HG03097 (cell line): ENCODE results near the gene LEPROT.
"Not testable (repeated sequence)": the region's sequence is repeated elsewhere in the genome, so short reads cannot be mapped to it uniquely, and the experiment has no call there.

Experiments
- ATAC-seq: cut with Tn5 transposase; IDR thresholded peaks from one replicate; pipeline ENCODE4 v1.9.1; 2021; ENCODE audit not compliant: unreplicated experiment, low FRiP score

LEPROT gene

DNA sequence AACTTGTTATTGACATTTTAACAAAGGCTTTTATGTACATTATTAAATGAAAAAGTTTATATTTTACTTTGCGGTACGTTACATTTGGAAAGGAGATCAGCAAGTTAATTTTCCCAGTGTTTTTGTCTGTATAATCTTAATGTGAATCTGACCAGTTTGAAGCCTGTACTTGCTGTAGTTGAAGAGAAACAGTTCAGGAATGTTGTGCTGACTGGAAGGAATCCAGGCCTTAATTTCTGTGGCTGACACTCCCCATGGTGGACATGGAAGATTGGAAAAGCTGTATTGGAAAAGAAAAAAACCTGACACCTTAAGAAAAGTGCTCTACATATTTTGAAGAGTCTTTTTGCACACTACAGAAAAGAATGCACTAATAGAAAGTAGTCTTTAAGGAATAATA is 15.5 kb downstream of the LEPROT start:
- ATAC-seq: no peak

DNA sequence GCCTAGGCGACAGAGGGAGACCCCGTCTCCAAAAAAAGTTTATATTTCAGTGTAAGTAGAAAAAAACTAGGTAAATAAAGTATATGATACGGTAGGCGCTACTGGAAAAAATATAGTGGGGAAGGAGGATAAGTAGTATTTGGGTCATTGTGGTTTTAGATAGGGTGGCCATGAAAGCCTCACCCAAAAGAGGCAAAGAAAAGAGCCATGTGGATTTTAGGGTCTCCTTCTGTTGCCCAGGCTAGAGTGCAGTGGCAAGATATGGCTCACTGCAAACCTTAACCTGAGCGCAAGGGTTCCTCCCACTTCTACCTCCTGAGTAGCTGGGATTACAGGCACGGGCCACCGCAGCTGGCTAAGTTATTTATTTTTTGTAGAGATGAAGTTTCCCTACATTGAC is 17.1 kb downstream of the LEPROT start:
- ATAC-seq: no peak

DNA sequence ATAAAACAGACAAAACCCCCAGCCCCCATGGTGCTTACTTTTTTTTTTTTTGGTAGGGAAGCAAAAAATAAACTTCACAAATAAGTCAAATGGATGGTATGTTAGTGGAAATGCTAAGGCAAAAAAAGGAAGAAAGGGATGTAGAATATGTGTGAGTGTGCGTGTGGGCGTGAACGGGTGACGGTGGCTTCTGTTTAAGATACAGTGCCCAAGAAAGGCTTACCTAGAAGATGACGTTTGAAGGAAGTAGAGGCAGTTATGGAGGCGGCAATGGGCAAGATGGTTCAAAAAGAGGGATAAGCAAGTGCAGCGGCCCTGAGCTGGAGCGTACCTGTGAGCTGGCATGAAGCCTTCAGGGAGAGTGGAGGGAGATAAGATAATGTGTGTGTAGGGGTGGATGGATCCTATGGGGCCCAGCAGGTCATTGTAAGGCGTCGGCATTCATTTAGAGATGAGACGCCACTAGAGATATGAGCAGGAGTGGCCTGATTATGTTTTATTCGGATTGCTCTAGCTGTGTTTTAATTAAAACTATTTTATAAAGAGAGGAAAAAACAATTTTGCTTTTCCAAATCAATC is 19.9 kb downstream of the LEPROT start:
- no peak for ATAC-seq

DNA sequence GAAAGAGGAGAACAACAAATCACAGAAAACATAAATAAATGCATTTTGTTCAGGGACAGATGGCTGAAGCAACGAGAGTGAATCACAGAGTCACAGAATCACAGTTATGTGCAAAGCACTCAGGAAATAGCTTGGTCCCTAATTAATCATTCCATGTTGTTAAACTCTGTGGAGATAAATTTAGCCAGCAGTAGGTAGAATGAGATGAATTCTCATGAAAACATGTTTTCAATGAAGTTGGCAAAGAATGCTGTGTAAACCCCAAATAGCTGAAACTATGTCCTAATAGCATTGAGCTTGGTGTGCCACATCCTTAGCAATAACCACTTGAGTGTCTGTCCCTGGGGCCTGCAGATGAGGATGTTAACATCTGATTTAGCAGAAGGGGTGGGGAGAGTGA is 20.4 kb downstream of the LEPROT start:
- ATAC-seq: no peak

DNA sequence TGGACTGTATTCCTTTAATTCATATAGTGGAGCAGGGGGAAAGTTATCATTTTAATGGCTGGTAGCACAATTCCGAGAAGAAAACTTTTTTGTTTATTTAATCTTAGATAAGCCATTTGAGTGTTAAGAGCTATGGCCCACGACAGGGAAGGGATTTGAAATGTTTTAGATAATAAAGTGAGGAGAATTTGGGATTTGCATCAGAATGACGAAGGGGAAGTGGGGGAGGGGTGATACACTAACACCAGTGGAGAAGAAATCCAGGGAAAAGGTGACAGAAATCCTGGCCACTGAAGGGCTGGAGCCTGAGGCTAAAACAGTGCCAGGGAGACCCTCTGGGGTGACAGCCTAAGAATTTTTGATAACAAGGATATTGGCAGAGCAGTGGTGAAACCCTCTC is 21.0 kb downstream of the LEPROT start:
- ATAC-seq: no peak

DNA sequence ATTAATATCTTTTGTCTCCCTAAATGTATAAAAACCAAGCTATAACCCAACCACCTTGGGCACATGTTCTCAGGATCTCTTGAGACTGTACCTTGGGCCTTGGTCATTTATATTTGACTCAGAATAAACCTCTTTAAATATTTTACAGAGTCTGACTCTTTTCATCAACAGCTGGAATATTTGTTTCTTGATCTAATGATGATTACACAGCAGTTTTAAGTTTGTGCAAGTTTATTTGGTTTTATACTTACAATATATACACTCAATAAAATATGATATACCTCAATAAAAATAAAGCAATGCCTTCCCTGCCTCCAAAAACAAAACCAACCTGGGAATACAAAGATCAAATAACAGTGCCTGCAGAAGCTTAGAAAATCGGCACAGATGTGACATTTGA is 22.0 kb downstream of the LEPROT start:
- ATAC-seq: no peak

DNA sequence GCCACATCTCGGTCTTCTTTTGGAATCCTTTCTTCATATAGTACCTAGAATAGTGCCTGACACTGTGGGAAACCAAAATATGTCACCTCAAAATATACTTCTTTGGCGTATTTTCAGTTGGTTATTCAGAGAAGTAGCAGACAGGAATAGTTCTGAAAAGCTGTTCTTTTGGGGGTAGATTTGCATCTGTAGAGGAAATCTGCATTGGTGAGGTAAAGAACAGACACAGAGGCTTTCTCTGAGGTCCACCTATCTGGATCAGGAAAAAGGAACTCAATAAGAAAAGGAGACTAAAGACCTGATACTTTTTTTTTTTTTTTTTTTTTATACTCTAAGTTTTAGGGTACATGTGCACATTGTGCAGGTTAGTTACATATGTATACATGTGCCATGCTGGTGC is 23.2 kb downstream of the LEPROT start:
- no peak for ATAC-seq

DNA sequence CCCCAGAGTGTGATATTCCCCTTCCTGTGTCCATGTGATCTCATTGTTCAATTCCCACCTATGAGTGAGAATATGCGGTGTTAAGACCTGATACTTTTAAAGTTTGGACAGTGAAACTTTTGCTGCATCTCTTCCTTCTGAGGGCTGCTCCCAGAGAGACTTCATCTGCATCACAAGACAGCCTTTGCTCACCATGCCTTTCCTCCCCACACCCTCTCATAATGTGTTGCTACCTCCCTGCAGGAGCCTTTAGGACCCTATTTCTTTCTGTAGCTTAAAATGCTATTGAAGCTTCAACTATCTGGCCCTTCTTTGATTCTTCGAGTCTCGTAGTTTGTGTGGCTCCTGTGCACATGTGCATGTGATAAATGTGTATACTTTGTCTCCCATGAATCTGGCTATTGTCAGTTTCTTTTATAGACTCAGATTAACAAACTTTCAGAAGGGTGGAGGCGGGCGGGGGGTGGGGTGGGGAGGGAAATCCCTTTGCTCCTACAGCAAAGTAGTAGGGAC is 23.7 kb downstream of the LEPROT start:
- ATAC-seq: no peak

DNA sequence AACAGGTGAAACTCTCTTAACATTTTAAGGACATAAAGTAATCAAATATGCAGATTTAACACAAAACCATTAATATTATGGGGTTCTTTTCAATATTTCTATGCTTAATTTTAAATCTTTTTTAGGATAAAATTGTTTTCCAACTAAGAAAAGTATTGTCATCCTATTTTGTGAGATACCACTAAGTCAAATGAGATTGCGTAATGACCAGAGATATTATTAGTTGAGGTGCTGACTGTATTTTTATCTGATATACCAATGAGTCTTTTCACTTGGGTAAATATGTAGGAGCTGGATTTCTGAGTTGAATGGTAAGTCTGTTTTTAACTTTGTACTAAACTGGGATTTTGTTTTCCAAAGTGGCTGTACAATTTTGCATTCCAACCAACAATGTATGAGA is 25.4 kb downstream of the LEPROT start:
- ATAC-seq: no peak

DNA sequence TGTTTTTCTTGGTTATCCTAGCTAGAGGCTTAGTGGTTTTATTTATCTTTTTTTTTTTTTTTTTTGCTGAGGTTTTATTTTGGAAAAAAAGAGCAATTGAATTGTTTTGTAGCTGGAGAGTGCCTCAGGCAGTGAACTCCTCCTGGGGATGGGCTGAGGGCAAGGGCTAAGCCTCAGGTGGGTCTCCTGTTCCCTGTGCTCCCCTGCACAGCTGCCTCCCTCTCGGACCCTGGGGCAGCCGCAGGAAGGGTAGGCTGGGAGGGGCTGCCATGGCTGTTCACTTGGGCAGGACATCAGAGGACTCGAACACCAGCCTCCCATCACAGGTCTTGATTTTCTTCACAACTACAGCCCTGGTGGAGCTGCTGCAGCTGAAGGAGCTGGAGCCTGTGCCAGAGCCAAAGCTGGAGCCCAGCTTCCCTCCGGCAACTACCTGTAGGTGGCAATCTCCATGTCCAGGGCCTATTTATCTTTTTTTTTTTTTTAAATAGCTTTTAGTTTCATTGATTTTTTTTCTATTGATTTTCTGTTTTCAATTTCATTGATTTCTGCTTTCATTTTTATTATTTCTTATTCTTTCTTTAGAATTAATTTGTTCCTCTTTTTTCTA is 28.9 kb downstream of the LEPROT start:
- no peak for ATAC-seq

DNA sequence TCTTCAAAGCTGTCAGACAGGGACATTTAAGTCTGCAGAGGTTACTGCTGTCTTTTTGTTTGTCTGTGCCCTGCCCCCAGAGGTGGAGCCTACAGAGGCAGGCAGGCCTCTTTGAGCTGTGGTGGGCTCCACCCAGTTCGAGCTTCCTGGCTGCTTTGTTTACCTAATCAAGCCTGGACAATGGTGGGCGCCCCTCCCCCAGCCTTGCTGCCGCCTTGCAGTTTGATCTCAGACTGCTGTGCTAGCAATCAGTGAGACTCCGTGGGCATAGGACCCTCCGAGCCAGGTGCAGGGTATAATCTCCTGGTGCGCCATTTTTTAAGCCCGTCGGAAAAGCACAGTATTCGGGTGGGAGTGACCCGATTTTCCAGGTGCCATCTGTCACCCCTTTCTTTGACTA is 35.2 kb downstream of the LEPROT start:
- not testable (repeated sequence) for ATAC-seq

DNA sequence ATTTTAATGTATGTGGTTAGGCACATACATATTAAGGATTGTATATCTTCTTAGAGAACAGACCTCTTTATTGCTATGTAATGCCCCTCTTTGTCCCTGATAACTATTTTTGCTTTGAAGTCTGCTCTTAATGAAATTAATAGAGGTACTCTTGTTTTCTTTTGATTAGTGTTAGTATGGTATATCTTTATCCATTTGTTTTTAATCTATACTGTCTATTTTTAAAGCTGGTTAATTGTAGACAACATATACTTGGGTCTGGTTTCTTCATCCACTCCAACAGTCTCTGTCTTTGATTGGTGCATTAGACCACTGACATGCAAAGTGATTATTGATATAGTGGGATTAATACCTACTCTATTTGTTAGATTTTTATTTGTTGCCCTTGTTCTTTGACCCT is 36.0 kb downstream of the LEPROT start:
- ATAC-seq: no peak

DNA sequence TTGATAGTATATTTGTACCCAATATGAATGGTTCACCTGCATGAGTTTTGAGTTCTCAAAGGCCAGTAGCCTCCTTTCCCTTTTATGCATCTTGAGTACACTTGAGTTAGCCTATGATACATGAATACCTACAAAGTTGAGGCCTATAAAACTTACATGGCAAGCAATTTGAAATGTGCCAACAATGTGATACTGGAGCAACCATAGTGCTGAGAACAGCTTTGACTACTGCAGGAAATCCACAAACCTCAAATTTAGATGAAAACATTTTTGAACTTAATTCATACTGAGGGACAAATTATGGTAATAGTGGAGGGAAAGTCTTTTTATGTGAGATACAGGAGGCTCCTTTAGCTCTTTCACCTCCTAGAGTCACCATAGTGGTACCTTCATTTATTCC is 37.4 kb downstream of the LEPROT start:
- no peak for ATAC-seq

DNA sequence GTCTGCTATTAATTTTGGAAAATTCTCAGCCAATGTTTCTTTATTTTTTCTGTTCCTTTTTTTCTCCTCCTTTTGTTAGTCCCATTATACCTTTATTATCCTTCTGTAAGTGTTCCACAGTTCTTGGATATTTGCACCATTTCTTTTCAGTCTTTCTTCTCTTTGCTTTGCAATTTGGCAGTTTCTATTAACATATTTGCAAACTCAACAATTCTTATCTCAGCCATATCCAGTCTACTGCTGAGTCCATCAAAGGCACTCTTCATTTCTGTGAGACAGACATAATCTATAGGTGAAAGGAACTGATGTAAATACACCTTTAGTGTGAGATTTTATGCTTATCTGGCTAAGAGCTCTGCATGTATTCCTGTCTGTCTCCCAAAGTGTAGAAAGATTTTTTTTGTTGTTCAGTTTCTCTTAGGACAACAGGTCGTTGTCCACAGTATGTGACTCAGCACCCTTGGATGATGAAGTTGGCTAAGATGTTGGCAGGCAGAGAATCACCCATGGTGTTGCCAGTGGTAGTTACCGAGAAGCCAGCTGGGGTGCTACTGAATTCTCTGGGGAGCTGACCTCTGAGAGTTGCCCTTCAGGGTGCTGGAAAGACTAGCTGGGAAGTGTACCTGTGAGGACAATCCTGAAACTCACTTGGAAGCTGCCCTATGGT is 38.4 kb downstream of the LEPROT start:
- no peak for ATAC-seq

DNA sequence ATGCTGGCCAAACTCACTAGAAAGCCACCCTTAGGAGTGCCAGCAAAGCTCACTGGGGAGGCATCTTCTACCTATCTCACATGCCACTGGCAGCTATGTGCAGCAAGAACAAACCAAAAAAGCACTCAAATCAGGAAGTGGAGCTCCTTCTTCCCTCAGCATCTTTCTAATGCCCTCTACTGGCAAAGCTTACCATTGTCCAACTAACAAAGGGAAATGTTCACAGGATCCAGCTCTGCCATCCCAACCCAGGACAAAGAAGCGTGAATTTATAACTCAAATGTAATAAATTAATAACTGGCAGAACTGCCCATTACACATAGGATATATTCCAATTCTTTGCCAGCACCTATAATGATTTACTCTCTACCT is 38.9 kb downstream of the LEPROT start:
- ATAC-seq: no peak

DNA sequence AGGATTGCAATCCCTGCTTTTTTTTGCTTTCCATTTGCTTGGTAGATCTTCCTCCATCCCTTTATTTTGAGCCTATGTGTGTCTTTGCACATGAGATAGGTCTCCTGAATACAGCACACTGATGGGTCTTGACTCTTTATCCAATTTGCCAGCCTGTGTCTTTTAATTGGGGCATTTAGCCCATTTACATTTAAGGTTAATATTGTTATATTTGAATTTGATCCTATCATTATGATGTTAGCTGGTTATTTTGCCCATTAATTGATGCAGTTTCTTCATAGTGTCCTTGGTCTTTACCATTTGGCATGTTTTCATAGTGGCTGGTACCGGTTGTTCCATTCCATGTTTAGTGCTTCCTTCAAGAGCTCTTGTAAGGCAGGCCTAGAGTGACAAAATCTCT is 45.4 kb downstream of the LEPROT start:
- ATAC-seq: not testable (repeated sequence)

DNA sequence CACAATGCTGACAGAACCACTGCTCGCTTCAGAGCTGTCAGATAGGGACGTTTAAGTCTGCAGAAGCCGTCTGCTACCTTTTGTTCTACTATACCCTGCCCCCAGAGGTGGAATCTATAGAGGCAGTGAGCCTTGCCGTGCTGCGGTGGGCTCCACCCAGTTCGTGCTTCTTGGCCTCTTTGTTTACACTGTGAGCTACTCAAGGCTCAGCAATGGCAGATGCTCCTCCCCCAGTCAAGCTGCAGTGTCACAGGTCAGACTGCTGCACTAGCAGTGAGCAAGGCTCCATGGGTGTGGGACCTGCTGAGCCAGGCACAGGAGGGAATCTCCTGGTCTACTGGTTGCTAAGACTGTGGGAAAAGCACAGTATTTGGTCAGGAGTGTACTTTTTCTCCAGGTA is 47.1 kb downstream of the LEPROT start:
- no peak for ATAC-seq

DNA sequence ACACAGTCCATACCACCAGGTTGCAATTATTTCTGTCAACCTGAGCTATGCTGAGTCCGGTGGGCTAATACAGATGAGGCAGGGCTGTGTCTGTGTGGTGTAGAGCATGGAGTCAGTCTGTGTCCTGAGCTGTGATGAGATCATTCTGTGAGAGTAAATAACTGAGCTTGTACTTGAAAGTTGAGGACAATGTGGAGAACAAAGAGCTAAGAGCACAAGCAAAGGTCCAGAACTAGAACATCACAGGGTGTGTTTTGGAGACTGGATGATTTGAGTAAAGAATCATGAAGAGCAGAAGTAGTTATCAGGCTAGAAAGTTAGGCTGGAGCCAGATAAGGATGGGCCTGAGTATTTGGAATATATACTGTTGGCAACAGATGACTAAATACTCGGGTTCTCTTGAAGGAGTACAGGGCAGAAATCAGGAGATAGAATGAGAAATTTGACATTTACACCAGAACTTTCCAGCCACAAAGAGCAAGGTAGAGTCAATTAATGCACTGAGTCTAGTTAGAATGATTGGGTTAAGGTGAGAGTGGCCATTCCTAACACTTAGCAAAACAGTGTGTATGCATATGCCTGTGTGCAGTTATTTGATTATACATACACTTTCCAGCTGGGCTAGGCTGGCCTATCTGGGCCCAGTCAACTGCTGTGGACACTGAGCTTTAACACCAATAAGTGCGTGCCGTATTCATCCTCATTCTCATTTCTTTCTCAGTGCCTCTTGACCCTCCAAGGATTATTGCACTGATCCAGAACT is 48.8 kb downstream of the LEPROT start:
- ATAC-seq: no peak

DNA sequence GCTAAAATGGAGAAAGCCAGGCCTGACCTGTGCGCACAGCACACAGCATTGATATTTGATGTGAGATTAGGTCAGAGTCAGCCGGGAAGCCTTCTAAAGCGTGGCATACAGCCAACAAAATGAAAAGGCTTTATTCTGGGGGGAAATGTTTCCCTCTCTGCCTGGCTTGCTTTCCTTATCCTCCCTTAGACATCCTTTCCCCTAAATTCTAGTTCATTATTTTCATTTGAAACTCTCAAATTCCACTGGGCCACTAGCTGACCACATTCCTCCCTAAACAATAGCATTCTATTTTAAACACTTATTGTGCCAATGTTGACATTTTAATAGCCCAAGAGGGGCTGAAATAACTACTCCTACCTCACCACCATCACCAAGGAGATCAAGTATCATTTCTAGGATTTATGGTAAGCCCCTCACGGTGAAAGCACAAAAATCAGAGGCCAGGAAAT is 49.4 kb downstream of the LEPROT start:
- no peak for ATAC-seq

DNA sequence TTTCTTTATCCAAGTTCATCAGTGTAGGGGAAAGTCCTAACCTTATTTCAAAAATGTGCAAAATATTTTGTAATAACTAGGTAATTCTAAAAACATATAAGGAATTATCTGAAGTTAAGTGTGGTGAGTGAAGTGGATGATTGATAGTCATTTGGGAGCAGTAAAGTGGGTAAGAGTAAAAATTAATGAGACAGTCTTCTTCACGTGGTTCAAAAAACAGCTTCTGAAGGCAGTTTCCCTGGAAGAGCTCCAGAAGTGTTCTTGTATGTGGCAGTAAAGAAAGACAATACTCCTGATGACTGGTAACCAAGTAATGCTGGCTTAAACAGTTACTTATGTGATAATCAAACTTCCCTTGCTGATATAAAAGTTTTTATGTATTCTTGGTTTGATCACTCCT is 50.3 kb downstream of the LEPROT start:
- no peak for ATAC-seq

DNA sequence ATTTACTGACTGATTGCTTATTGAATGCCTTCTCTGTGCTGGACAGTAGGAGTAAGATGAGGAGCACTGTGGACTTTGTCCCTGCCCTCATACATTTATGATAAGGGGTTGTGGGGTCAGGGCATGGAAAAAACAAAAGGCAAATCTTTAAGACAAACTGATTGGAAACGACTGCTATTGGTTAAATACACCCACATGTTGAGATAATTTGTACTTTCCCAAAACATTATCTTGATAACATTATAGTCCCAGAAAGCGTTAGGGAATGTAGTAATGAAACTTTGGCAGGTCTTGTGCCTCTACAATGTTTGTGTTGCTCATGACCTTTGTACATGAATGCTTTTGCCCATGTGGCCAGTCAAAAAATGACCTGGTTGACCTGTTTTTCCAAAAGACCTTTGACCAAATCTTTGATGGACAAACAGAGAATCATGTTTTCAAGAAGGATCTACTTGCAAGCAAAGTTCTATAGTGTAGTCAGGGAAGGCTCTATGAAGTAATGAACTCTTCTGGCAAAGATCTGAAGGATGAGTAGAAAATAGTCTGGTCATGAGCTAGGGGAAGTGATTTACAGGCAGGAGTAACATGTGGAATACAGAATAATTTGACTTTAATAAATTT is 50.9 kb downstream of the LEPROT start:
- no peak for ATAC-seq
